ENCODE measurements around the gene DUOXA2. TPM values are rescaled to one million over a fixed set of nuclear protein-coding genes. Genes with fewer than 3 reads are reported as not detected.

DUOXA2 gene
- total RNA-seq, 2 experiments from 2014 or later, result not detected

DNA sequence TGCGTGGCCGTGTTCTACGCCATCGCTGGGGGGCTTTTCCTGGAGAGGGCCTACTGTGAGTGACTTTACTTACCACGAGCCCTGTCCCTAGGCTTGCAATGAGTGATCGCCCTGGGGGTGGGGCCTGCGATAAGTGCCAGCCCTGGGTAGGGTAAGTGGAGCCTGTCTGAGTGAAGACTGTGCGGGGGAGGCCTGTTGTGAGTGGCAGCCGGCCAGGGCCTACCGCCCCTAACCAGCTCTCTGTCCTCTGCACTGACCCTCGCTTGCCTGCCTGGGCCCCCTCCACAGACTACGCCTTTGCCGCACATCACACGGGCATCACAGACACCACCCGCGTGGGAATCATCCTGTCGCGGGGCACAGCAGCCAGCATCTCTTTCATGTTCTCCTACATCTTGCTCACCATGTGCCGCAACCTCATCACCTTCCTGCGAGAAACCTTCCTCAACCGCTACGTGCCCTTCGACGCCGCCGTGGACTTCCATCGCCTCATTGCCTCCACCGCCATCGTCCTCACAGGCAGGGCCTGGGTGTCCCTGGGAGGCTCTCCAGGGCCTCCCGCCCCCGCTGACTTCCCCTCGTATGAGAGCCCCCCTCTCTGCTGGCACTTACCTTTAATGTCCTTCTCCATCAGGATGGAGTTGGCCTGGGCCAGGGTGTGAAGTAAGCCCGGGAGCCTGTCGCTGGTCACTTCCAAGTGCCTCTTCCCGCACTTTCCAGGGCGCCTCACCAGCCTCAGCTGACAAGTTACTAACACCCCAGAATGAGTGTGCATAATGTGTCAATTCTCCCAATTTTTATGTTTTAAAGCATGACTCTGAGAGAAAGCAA, 38.1 kb downstream of the DUOXA2 start:
- Mint-ChIP-seq H3K27ac (no peak overlapping the region), H3K27me3 (no peaks in the 10 kb centered on the region), H3K9me3 (ENCODE audit: low read depth) (no peaks in the 10 kb centered on the region), H3K4me3 (no peak overlapping the region), H3K4me1 (peaks cover 6% of the 10 kb centered on the region), H3K36me3 (ENCODE audit: low read depth) (no peaks in the 10 kb centered on the region)
- intact Hi-C loops (cut with DNase I, micrococcal nuclease), result no loop called here
- DNase-seq (no peak), ATAC-seq (no peak)
- ChIA-PET CTCF (no interaction called here), POLR2A (no interaction called here)

DNA sequence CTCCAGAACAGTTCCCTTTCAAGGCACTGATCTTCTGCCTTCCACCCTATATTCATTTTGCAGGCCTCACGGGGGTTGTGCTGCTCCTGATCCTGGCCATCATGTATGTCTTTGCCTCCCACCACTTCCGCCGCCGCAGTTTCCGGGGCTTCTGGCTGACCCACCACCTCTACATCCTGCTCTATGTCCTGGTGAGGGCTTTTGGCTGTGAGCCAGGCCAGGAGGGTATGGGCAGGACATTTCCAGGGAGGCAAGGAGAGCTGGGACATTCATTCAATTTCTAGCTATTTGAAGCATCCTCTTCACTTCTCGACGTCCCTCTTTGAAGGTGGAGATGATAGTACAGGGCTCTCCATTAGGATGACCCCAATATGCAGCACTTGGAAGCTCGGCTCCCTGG, 41.6 kb downstream of the DUOXA2 start:
- no peaks in the 10 kb centered on the region for H3K9me3 Mint-ChIP-seq (ENCODE audit: low read depth)
- intact Hi-C loops (cut with DNase I, micrococcal nuclease), result no loop called here
- CTCF ChIA-PET, result interaction anchor here (0.6 to 2.9 kb wide), 4 partner anchors 12 to 250 kb away, joined by 3 to 12 read pairs (median 7); no protein-coding TSS in a partner anchor
- no peaks in the 10 kb centered on the region for H3K27me3 Mint-ChIP-seq
- H3K27ac Mint-ChIP-seq, result no peak overlapping the region
- H3K4me3 Mint-ChIP-seq, result no peak overlapping the region
- DNase-seq (no peak), ATAC-seq (no peak)
- peaks cover 8% of the 10 kb centered on the region for H3K4me1 Mint-ChIP-seq
- POLR2A ChIA-PET, result no interaction called here
- peaks cover 1% of the 10 kb centered on the region for H3K36me3 Mint-ChIP-seq (ENCODE audit: low read depth)

DNA sequence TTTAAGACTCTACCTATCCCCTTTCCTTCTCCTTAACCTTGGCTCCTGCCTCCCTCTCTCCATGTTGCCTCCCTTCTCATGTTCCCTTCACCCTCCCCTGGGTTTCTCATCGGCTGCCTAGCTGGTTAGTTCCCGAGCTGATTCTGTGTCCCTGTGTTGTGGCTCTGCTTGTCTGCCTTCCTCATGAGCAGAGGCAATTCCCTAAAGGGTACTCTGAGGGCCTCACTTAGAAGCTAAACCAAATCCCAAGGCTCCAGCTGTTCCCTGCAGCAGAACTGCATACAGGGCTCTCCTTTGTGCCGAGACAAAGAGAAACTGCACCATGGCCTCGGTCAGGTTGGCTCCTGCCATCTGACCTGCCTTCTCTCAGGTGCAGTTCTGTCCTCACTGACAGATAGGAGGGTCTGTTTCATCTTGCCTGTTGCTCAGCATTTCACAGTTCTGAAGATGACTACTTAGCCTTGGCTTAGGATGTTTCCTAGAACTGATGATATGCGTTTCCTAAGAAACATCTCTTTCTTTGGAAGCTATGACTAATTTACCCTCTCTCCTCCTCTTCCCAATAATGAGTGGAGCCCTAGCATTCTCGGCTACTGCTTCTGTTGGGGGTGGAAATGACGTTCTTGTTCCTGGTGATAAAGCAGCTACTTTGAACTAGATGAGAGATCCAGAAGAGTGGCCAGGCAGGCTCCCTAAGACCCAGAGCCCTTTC, 42.8 kb downstream of the DUOXA2 start:
- H3K27ac Mint-ChIP-seq, result peak overlapping the region; percentile 28
- no peaks in the 10 kb centered on the region for H3K9me3 Mint-ChIP-seq (ENCODE audit: low read depth)
- H3K36me3 Mint-ChIP-seq (ENCODE audit: low read depth), result peaks cover 2% of the 10 kb centered on the region
- ChIA-PET CTCF (interaction anchor here (0.5 to 2.9 kb wide), 4 partner anchors 11 to 41 kb away, joined by 4 to 12 read pairs (median 8); no protein-coding TSS in a partner anchor), POLR2A (no interaction called here)
- intact Hi-C loops (cut with DNase I, micrococcal nuclease), result no loop called here
- peaks cover 8% of the 10 kb centered on the region for H3K4me1 Mint-ChIP-seq
- H3K27me3 Mint-ChIP-seq, result no peaks in the 10 kb centered on the region
- H3K4me3 Mint-ChIP-seq, result no peak overlapping the region
- no peak for DNase-seq
- ATAC-seq, result peak; percentile 67

DNA sequence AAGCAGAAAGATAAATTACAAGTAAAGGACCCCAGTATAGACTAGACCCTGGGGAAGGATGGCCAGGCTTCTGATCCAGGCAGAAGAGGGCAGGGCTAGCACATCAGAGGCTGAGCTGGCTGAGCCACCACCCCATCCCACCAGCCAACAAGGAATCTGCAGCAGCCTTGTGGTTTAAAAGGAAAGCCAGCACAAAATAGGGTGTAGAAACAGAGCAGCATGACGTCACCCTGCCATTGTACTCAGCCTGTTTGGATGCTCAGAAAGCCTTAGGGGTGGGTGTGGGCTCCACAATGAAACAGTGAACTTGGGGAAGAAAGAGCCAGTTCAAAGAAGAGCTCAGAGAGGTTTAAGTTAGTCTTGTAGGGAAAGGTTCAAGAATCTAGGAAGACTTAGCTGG, 43.8 kb downstream of the DUOXA2 start:
- DNase-seq (no peak), ATAC-seq (no peak)
- intact Hi-C loops (cut with DNase I, micrococcal nuclease), result no loop called here
- H3K4me1 Mint-ChIP-seq, result peaks cover 8% of the 10 kb centered on the region
- CTCF ChIA-PET, result interaction anchor here (0.8 to 2.9 kb wide), 3 partner anchors 10 to 142 kb away, joined by 3 to 12 read pairs (median 6); no protein-coding TSS in a partner anchor
- H3K9me3 Mint-ChIP-seq (ENCODE audit: low read depth), result no peaks in the 10 kb centered on the region
- peaks cover 2% of the 10 kb centered on the region for H3K36me3 Mint-ChIP-seq (ENCODE audit: low read depth)
- H3K4me3 Mint-ChIP-seq, result no peak overlapping the region
- POLR2A ChIA-PET, result no interaction called here
- H3K27ac Mint-ChIP-seq, result no peak overlapping the region
- H3K27me3 Mint-ChIP-seq, result no peaks in the 10 kb centered on the region

DNA sequence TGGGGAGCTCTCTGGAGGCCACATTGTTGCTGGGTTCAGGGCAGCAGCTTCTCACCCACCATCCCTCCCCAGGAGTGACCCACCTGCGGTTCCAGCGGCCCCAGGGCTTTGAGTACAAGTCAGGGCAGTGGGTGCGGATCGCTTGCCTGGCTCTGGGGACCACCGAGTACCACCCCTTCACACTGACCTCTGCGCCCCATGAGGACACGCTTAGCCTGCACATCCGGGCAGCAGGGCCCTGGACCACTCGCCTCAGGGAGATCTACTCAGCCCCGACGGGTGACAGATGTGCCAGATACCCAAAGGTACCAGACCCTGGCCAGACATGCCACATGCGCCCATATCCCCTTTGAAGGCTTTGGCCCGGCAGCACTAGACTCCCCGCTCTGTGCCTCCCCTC, 47.5 kb downstream of the DUOXA2 start:
- no peak overlapping the region for H3K4me3 Mint-ChIP-seq
- H3K27ac Mint-ChIP-seq, result no peak overlapping the region
- DNase-seq, result no peak
- ATAC-seq, result no peak
- no peaks in the 10 kb centered on the region for H3K9me3 Mint-ChIP-seq (ENCODE audit: low read depth)
- ChIA-PET POLR2A (interaction anchor here (0.6 kb wide), 2 partner anchors 240 to 298 kb away, joined by 4 to 5 read pairs; no protein-coding TSS in a partner anchor), CTCF (interaction anchor here (0.5 to 2.5 kb wide), 7 partner anchors 8 to 44 kb away, joined by 3 to 18 read pairs (median 4); no protein-coding TSS in a partner anchor)
- peaks cover 2% of the 10 kb centered on the region for H3K36me3 Mint-ChIP-seq (ENCODE audit: low read depth)
- intact Hi-C loops (cut with DNase I, micrococcal nuclease), result no loop called here
- no peaks in the 10 kb centered on the region for H3K27me3 Mint-ChIP-seq
- peaks cover 15% of the 10 kb centered on the region for H3K4me1 Mint-ChIP-seq

DNA sequence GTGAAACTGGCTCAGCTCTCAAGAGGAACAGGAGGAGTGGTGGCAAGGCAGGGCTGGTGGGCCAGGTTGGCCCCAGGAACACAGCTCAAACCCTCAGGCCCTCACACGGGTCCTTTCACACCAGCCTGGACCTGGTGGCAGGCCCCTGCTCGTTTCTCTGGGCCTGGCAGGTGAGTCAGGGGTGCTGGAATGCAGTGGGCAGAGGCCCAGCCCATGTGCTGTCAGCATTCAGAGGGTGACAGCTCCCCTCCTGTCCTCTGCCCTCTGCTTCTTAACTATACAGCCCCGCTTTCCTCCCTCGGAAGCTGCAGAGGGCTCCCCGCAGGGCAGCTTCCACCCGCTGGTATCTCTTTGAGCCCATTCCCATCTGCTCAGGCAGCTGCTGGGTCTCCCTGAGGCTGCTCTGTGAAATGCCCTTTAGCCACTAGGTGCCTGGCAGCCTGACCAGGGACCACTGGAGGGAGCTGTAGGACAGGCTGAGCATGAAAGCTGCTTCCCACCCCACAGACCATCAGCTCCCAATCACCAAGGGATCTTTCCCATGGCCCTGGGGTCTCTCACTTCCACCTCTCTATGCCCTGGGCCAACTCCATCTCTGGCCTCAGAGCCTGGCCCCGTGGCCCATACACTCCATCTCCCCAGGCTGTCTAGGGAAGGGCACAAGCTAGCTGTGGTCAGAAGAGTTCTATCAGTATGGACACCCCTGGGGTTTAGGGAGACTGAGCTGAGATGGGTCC, 48.8 kb downstream of the DUOXA2 start:
- no peaks in the 10 kb centered on the region for H3K27me3 Mint-ChIP-seq
- ATAC-seq, result peak; percentile 45
- H3K27ac Mint-ChIP-seq, result no peak overlapping the region
- no peak overlapping the region for H3K4me3 Mint-ChIP-seq
- peak; percentile 80 for DNase-seq
- ChIA-PET POLR2A (interaction anchor here (1.0 to 1.2 kb wide), 3 partner anchors 23 to 239 kb away, joined by 4 to 6 read pairs (median 5); a partner anchor contains a TSS), CTCF (interaction anchor here (0.5 to 3.4 kb wide), 34 partner anchors 8 to 449 kb away, joined by 3 to 29 read pairs (median 4); partner anchors contain the start of gene SHF)
- peaks cover 9% of the 10 kb centered on the region for H3K4me1 Mint-ChIP-seq
- H3K36me3 Mint-ChIP-seq (ENCODE audit: low read depth), result peaks cover 2% of the 10 kb centered on the region
- no peaks in the 10 kb centered on the region for H3K9me3 Mint-ChIP-seq (ENCODE audit: low read depth)
- intact Hi-C loops (cut with DNase I, micrococcal nuclease), result loop anchor here in 1 of 2 experiments (1.0 kb wide), 2 partner anchors 42 to 236 kb away; no protein-coding TSS in a partner anchor

DNA sequence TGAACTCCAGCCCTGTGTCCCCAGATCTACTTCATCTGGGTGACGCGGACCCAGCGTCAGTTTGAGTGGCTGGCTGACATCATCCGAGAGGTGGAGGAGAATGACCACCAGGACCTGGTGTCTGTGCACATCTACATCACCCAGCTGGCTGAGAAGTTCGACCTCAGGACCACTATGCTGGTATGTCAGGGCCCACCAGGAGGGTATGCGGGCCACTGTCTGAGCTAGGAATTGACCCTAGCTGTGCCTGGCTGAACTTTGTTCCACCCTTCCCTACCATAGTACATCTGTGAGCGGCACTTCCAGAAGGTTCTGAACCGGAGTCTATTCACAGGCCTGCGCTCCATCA, 49.4 kb downstream of the DUOXA2 start:
- ATAC-seq (no peak), DNase-seq (no peak)
- intact Hi-C loops (cut with DNase I, micrococcal nuclease), result loop anchor here in 1 of 2 experiments (1.0 kb wide), 2 partner anchors 42 to 236 kb away; no protein-coding TSS in a partner anchor
- Mint-ChIP-seq H3K27ac (no peak overlapping the region), H3K9me3 (ENCODE audit: low read depth) (no peaks in the 10 kb centered on the region), H3K36me3 (ENCODE audit: low read depth) (peaks cover 2% of the 10 kb centered on the region), H3K4me3 (no peak overlapping the region), H3K27me3 (no peaks in the 10 kb centered on the region), H3K4me1 (peaks cover 9% of the 10 kb centered on the region)
- CTCF ChIA-PET, result interaction anchor here (0.5 to 3.4 kb wide), 29 partner anchors 8 to 448 kb away, joined by 3 to 29 read pairs (median 4); partner anchors contain the start of gene SHF
- POLR2A ChIA-PET, result interaction anchor here (0.7 to 1.2 kb wide), 4 partner anchors 17 to 239 kb away, joined by 4 to 6 read pairs (median 6); a partner anchor contains a TSS

DNA sequence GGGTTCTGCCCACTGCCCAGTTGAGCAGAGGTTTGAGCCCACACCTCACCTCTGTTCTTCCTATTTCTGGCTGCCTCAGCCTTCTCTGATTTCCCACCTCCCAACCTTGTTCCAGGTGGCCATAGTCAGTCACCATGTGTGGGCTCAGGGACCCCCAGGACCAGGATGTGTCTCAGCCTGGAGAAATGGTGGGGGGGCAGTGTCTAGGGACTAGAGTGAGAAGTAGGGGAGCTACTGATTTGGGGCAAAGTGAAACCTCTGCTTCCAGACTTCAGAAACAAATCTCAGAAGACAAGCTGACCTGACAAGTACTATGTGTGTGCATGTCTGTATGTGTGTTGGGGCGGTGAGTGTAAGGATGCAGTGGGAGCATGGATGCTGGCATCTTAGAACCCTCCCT, 50.8 kb downstream of the DUOXA2 start:
- H3K4me1 Mint-ChIP-seq, result peaks cover 9% of the 10 kb centered on the region
- intact Hi-C loops (cut with DNase I, micrococcal nuclease), result loop anchor here (2.0 to 5.0 kb wide), 2 partner anchors 238 to 292 kb away; a partner anchor contains a TSS
- H3K27ac Mint-ChIP-seq, result peak overlapping the region; percentile 72
- POLR2A ChIA-PET, result interaction anchor here (1.0 to 1.2 kb wide), 2 partner anchors 21 to 33 kb away, joined by 3 read pairs; no protein-coding TSS in a partner anchor
- H3K36me3 Mint-ChIP-seq (ENCODE audit: low read depth), result peaks cover 2% of the 10 kb centered on the region
- no peaks in the 10 kb centered on the region for H3K27me3 Mint-ChIP-seq
- CTCF ChIA-PET, result interaction anchor here (0.6 to 3.4 kb wide), 5 partner anchors 35 to 234 kb away, joined by 3 to 29 read pairs (median 5); no protein-coding TSS in a partner anchor
- DNase-seq (no peak), ATAC-seq (no peak)
- no peaks in the 10 kb centered on the region for H3K9me3 Mint-ChIP-seq (ENCODE audit: low read depth)
- peak overlapping the region; percentile 69 for H3K4me3 Mint-ChIP-seq

DNA sequence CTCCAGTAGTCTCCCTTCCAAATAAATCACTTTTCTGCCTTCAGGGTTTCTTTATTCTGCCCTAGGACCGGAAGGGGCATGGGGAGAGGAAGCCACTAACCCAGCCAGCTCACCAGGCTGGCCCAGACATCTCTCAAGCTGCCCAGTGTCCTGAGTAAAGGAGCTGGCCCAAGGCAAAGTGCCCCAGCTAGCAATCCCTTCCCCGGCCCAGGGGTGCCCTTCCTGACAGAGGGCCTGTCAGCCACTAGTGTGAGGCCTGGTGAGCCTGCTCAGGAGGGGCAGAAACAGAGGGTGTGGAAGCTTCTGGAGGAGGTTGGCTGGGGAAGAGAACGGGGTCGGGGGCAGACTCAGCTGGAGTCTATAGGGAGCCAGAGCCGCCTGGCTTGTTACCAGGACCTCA, 51.4 kb downstream of the DUOXA2 start:
- H3K4me3 Mint-ChIP-seq, result peak overlapping the region; percentile 69
- H3K4me1 Mint-ChIP-seq, result peaks cover 9% of the 10 kb centered on the region
- intact Hi-C loops (cut with DNase I, micrococcal nuclease), result loop anchor here (2.0 to 5.0 kb wide), 2 partner anchors 237 to 292 kb away; a partner anchor contains a TSS
- peak overlapping the region; percentile 72 for H3K27ac Mint-ChIP-seq
- DNase-seq (no peak), ATAC-seq (no peak)
- no peaks in the 10 kb centered on the region for H3K27me3 Mint-ChIP-seq
- ChIA-PET POLR2A (interaction anchor here (1.0 to 1.2 kb wide), 2 partner anchors 21 to 32 kb away, joined by 3 read pairs; no protein-coding TSS in a partner anchor), CTCF (interaction anchor here (1.1 to 3.4 kb wide), 2 partner anchors 39 to 211 kb away, joined by 3 to 29 read pairs; no protein-coding TSS in a partner anchor)
- no peaks in the 10 kb centered on the region for H3K9me3 Mint-ChIP-seq (ENCODE audit: low read depth)
- peaks cover 2% of the 10 kb centered on the region for H3K36me3 Mint-ChIP-seq (ENCODE audit: low read depth)

DNA sequence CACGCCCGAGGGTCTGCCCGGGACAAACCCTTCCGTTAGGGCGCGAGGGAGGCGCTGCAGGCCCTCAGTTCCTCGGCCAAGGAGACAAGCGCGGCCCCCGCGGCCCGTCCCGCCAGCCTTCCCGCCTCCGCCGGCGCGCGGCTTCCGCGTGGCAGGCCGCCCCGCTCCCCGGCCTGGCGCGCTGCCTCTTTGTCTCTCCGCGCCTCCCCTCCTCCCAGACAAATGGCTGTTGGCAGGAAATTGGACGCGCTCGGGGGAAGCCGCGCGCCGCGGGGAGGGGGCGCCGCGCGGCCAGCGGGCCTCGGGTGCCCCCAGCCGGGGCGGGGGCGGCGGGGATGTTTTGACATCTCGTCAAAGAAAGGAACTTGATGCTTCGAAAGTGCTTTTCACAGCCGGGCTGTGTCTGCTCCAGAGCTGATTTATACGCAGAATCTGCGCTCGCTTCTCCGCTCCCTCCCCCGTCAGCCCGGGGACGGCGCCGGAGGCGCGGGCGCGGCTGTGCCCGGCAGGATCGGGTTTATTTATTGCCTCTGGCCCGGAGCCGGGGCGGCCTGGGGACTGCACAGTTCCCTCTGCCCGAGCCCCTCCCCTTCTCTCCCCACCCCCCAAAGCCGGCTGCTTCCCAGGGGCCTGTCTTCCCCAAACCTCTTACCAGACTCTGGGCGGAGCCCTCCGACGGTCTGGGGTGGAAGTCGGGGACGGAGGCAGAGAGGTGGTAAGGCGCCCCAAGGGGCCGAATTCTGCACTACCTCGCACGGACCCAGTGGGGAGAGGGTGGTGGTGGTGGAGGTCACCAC, 52.9 kb downstream of the DUOXA2 start:
- H3K4me3 Mint-ChIP-seq, result peak overlapping the region; percentile 69
- peak; percentile 93 for ATAC-seq
- H3K4me1 Mint-ChIP-seq, result peaks cover 9% of the 10 kb centered on the region
- H3K36me3 Mint-ChIP-seq (ENCODE audit: low read depth), result no peaks in the 10 kb centered on the region
- peak; percentile 91 for DNase-seq
- H3K9me3 Mint-ChIP-seq (ENCODE audit: low read depth), result no peaks in the 10 kb centered on the region
- ChIA-PET POLR2A (interaction anchor here (0.6 to 1.3 kb wide), 3 partner anchors 18 to 34 kb away, joined by 3 to 4 read pairs (median 3); no protein-coding TSS in a partner anchor), CTCF (interaction anchor here (0.8 to 3.6 kb wide), 14 partner anchors 7 to 143 kb away, joined by 3 to 19 read pairs (median 6); no protein-coding TSS in a partner anchor)
- peak overlapping the region; percentile 77 for H3K27ac Mint-ChIP-seq
- no peaks in the 10 kb centered on the region for H3K27me3 Mint-ChIP-seq
- intact Hi-C loops (cut with DNase I, micrococcal nuclease), result loop anchor here (1.0 to 5.0 kb wide), 10 partner anchors 14 to 420 kb away; partner anchors contain the start of gene BLOC1S6 (in 1 of the 2)

Measured in activated CD4-positive, alpha-beta T cell treated with anti-CD3 and anti-CD28 coated beads for 36 hours (primary cell).